Adrenal gland (tissue), 12 donors: Measurements from ENCODE around the gene TBC1D22A. TPM values are rescaled to one million over a fixed set of nuclear protein-coding genes. Genes with fewer than 3 reads are reported as not detected.

ENCODE experiments used
- DNase-seq, 7 donors: peaks; one replicate each; pipeline ENCODE4 v3.0.0-alpha.2; 2019 to 2020
- H3K27ac ChIP-seq, 5 donors: fragments of 200-600 bp; sonication (generic) in 4 of 5; 1 replicate in 3 of 5; 2 replicates in 2 of 5; pipeline versions ENCODE4 v1.5.1 to v1.8.0; 2016 to 2020; ENCODE audit warnings: mild to moderate bottlenecking in 1 of 5
- H3K27me3 ChIP-seq: fragments of 200-600 bp; 2 replicates; pipeline ENCODE4 v1.8.0; 2021
- H3K36me3 ChIP-seq, 2 donors: fragments of 200-600 bp; replicated peaks in 1 of 2; 1 replicate in 1 of 2; 2 replicates in 1 of 2; pipeline versions ENCODE4 v1.5.1 to v1.8.0; 2018 to 2022
- H3K4me1 ChIP-seq, 2 donors: fragments of 200-600 bp; replicated peaks in 1 of 2; 1 replicate in 1 of 2; 2 replicates in 1 of 2; pipeline versions ENCODE4 v1.5.1 to v1.8.0; 2018 to 2021
- H3K4me3 ChIP-seq, 4 donors: fragments of 200-600 bp; sonication (generic) in 3 of 4; one replicate each; pipeline ENCODE4 v1.5.1; 2016 to 2018
- H3K9me3 ChIP-seq, 3 donors: fragments of 200-600 bp; sonication (generic) in 1 of 3; replicated peaks in 1 of 3; 1 replicate in 2 of 3; 2 replicates in 1 of 3; pipeline versions ENCODE4 v1.5.1 to v1.8.0; 2016 to 2021
- CTCF ChIP-seq, 6 experiments: fragments of 450-650 bp in 4 of 6; fragments of 200-600 bp in 2 of 6; sonication (generic) in 1 of 6; IDR thresholded peaks; 1 replicate in 5 of 6; 2 replicates in 1 of 6; pipeline versions ENCODE4 v1.5.1 to v1.8.0; 2016 to 2021; ENCODE audit warnings: antibody characterized with exemption in 6 of 6, mild to moderate bottlenecking in 2 of 6, moderate library complexity in 1 of 6
- POLR2A ChIP-seq, 2 donors: fragments of 450-650 bp; IDR thresholded peaks; one replicate each; pipeline ENCODE4 v1.6.1; 2017; ENCODE audit warnings: antibody characterized with exemption in 2 of 2, mild to moderate bottlenecking in 2 of 2, moderate library complexity in 1 of 2
- WGBS, 4 donors: extraction: QIAGEN DNeasy Blood & Tissue Kit in 2 of 4; methylation state at CpG; one replicate each; pipeline versions ENCODE4 v1.1.5 to v1.1.7; 2013 to 2017; 5-methylcytosine and 5-hydroxymethylcytosine counted together
- intact Hi-C, 2 donors: fragments of 100-400 bp; cut with DNase I; formaldehyde crosslinking; loops; one replicate each; pipeline versions ENCODE4 v1.14.1 to v1.15.0; 2022 to 2023
- polyA plus RNA-seq, 3 donors: library from polyadenylated mRNA; stranded (reverse); fragments of 200-250 nt in 2 of 3; fragments of 350-450 nt in 1 of 3; fragmentation: Illumina TruSeq in 1 of 3; extraction: RNeasy Lipid Tissue Mini Kit (QIAGEN cat#74804) in 1 of 3; gene quantifications; one replicate each; pipeline ENCODE4 v1.2.3, GENCODE V29; 2013 to 2014
- total RNA-seq, 9 donors: library from RNA; depleted of rRNA in 4 of 9; stranded (reverse); fragments of >200 nt in 4 of 9; fragments of 120-200 nt in 1 of 9; fragmentation: NEBNext Ultra II Directional in 1 of 9; extraction: Animal tissue kit (Norgen Biotek cat#: 25700) in 1 of 9; gene quantifications; one replicate each; pipeline versions ENCODE4 v1.1.0 to v1.2.4, GENCODE V29; 2013 to 2023
- donor health status: healthy with polysubstance abuse.
- donor health status: Bipolar disorder and iron deficiency.
- donor health status: DM: yes; HTN: yes; CAD: no.
- donor health status: DM: no; HTN: no; CAD: no.
- donor health status: DM: no; HTN: no; CAD: no.
- donor health status: DM: yes; HTN: yes; CAD: no.

The TBC1D22A gene
- total and polyA plus RNA-seq, 12 donors: 11.5 to 44.2 (median 28.1) TPM

GRCh38 chr22:46956498-46957215 is 194.2 kb downstream of the TBC1D22A start:
- DNase-seq: peak in 1 of 7 donors; percentile 35
- no peak overlapping the region for H3K4me3 ChIP-seq
- TF ChIP-seq CTCF (IDR thresholded peaks at IDR 0.05) (no peak), POLR2A (IDR thresholded peaks at IDR 0.05) (no peak)
- WGBS, 4 donors: 93 to 96% (median 95%) methylated on average over 18 to 19 of the region's 19 CpGs
- no peaks in the 10 kb centered on the region for H3K9me3 ChIP-seq
- H3K36me3 ChIP-seq: no peaks in the 10 kb centered on the region
- no peaks in the 10 kb centered on the region for H3K27me3 ChIP-seq
- intact Hi-C loops: no loop called here
- no peaks in the 10 kb centered on the region for H3K4me1 ChIP-seq
- H3K27ac ChIP-seq: no peak overlapping the region

- Histone ChIP-seq H3K4me1 (no peaks in the 10 kb centered on the region), H3K36me3 (no peaks in the 10 kb centered on the region), H3K27ac (no peak overlapping the region), H3K27me3 (no peaks in the 10 kb centered on the region), H3K4me3 (no peak overlapping the region), H3K9me3 (no peaks in the 10 kb centered on the region)
- peak in 1 of 7 donors; percentile 30 for DNase-seq
- TF ChIP-seq POLR2A (IDR thresholded peaks at IDR 0.05): no peak
- no peak for TF ChIP-seq CTCF (IDR thresholded peaks at IDR 0.05)
- intact Hi-C loops: no loop called here
- 90 to 97% (median 93%) methylated on average over 10 to 12 of the region's 12 CpGs for WGBS, 4 donors
These were observed 195.1 kb downstream of the TBC1D22A start for GRCh38 chr22:46957521-46957920.

DNA sequence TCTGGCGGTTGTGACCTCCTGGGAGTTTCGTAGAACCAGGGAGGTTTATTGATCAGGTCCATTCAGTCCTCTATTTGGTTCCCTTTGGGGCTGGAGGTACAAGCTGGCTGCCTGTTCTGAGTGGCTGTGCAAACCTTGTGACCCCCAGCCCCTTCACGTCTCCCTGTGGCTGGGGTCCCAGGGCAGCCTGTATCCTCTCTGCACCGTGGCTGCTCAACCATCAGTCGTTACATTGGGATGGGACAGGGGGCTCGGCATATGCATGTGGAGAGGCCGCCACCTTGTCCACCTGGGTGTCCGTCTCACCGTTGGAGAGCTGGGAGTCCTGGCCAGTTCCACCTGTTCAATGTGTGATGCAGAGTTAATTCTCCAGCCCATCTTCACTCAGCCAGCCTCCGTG is 195.7 kb downstream of the TBC1D22A start:
- no peaks in the 10 kb centered on the region for H3K4me1 ChIP-seq
- no peaks in the 10 kb centered on the region for H3K27me3 ChIP-seq
- WGBS, 4 donors: 96 to 99% (median 96%) methylated on average over 7 to 10 of the region's 10 CpGs
- H3K27ac ChIP-seq: no peak overlapping the region
- H3K9me3 ChIP-seq: no peaks in the 10 kb centered on the region
- TF ChIP-seq CTCF (IDR thresholded peaks at IDR 0.05): no peak
- no peak for TF ChIP-seq POLR2A (IDR thresholded peaks at IDR 0.05)
- intact Hi-C loops: no loop called here
- H3K36me3 ChIP-seq: no peaks in the 10 kb centered on the region
- H3K4me3 ChIP-seq: no peak overlapping the region
- DNase-seq: peak in 1 of 7 donors; percentile 44

DNA sequence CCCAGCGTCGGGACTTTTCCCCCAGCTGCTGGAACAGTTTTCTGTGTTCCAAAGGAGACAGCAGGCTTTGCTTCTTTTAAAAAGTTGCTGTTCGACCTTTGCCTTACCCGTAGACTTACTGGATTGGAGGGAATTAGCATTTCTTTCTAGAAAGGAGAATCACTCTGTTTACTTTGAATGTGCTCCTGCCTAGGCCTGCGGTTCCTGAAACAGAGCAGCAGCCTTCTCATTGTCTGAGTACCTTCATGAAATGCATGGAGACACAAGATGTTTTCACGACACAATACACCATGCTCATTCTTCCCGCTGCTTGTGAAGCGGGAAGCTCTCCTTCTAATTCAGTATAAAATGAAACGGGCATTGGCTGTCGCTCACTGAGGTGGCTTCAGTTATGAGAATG is 196.2 kb downstream of the TBC1D22A start:
- H3K27me3 ChIP-seq: no peaks in the 10 kb centered on the region
- peak in 1 of 7 donors; percentile 15 for DNase-seq
- no peak overlapping the region for H3K4me3 ChIP-seq
- 91 to 96% (median 94%) methylated on average over 10 of the region's 10 CpGs for WGBS, 4 donors
- intact Hi-C loops: no loop called here
- TF ChIP-seq CTCF (IDR thresholded peaks at IDR 0.05) (no peak), POLR2A (IDR thresholded peaks at IDR 0.05) (no peak)
- H3K27ac ChIP-seq: no peak overlapping the region
- H3K36me3 ChIP-seq: no peaks in the 10 kb centered on the region
- H3K4me1 ChIP-seq: no peaks in the 10 kb centered on the region
- H3K9me3 ChIP-seq: no peaks in the 10 kb centered on the region
